ENCODE measurements around the gene FMOD.
"Not testable (repeated sequence)": the region's sequence is repeated elsewhere in the genome, so short reads cannot be mapped to it uniquely, and the experiment has no call there.

The FMOD gene

GRCh38 chr1:203326830-203327683 is 23.9 kb downstream of the FMOD start:
- peak; percentile 98 for DNase-seq (ENCODE audit: low spot score)

GRCh38 chr1:203325418-203326091 is 25.4 kb downstream of the FMOD start:
- DNase-seq (ENCODE audit: low spot score), result no peak

- DNase-seq (ENCODE audit: low spot score), result no peak
Measured at GRCh38 chr1:203325026-203325417, 25.9 kb downstream of the FMOD start.

- DNase-seq (ENCODE audit: low spot score), result no peak
Measured at GRCh38 chr1:203324105-203325025, 26.6 kb downstream of the FMOD start.

GRCh38 chr1:203323587-203323986 is 27.3 kb downstream of the FMOD start:
- no peak for DNase-seq (ENCODE audit: low spot score)

GRCh38 chr1:203322500-203323179 is 28.3 kb downstream of the FMOD start:
- DNase-seq (ENCODE audit: low spot score), result no peak

GRCh38 chr1:203321273-203322052 is 29.5 kb downstream of the FMOD start:
- DNase-seq (ENCODE audit: low spot score), result no peak

- no peak for DNase-seq (ENCODE audit: low spot score)
Measured at GRCh38 chr1:203320591-203321272, 30.2 kb downstream of the FMOD start.

- no peak for DNase-seq (ENCODE audit: low spot score)
Measured at GRCh38 chr1:203318229-203318517, 32.7 kb downstream of the FMOD start.

- DNase-seq (ENCODE audit: low spot score), result no peak
Measured at GRCh38 chr1:203317429-203318228, 33.3 kb downstream of the FMOD start.

- no peak for DNase-seq (ENCODE audit: low spot score)
Measured at GRCh38 chr1:203316626-203317093, 34.3 kb downstream of the FMOD start.

- DNase-seq (ENCODE audit: low spot score), result not testable (repeated sequence)
Measured at GRCh38 chr1:203314025-203314759, 36.7 kb downstream of the FMOD start.

GRCh38 chr1:203311368-203312301 is 39.3 kb downstream of the FMOD start:
- no peak for DNase-seq (ENCODE audit: low spot score)

GRCh38 chr1:203308923-203309331 is 42.0 kb downstream of the FMOD start:
- DNase-seq (ENCODE audit: low spot score), result no peak

- no peak for DNase-seq (ENCODE audit: low spot score)
Measured at GRCh38 chr1:203308328-203308922, 42.5 kb downstream of the FMOD start.

GRCh38 chr1:203307641-203308126 is 43.2 kb downstream of the FMOD start:
- no peak for DNase-seq (ENCODE audit: low spot score)

GRCh38 chr1:203306965-203307541 is 43.9 kb downstream of the FMOD start:
- no peak for DNase-seq (ENCODE audit: low spot score)

Measured in hepatic stellate cell (primary cell).